Measurements from ENCODE around the gene BMI1. TPM values are rescaled to one million over a fixed set of nuclear protein-coding genes. Genes with fewer than 3 reads are reported as not detected.

Gene BMI1
- total RNA-seq, 1 experiment from 2014 or later, result 114 TPM

- DNase-seq (ENCODE audit: low read depth), result no peak
Observed at GRCh38 chr10:22319980-22320558, 830 bp upstream of the BMI1 start.

GRCh38 chr10:22321156-22321923 lies 441 bp downstream of the BMI1 start:
- DNase-seq (ENCODE audit: low read depth), result peak; percentile 73

- DNase-seq (ENCODE audit: low read depth), result no peak
Observed at GRCh38 chr10:22321924-22322640, 1.2 kb downstream of the BMI1 start.

- DNase-seq (ENCODE audit: low read depth), result no peak
Observed at GRCh38 chr10:22322641-22323160, 1.8 kb downstream of the BMI1 start.

GRCh38 chr10:22323538-22324305 lies 2.8 kb downstream of the BMI1 start:
- DNase-seq (ENCODE audit: low read depth), result no peak

- no peak for DNase-seq (ENCODE audit: low read depth)
Observed at GRCh38 chr10:22324413-22324812, 3.5 kb downstream of the BMI1 start.

GRCh38 chr10:22324893-22325271 lies 4.0 kb downstream of the BMI1 start:
- DNase-seq (ENCODE audit: low read depth), result no peak

- peak; percentile 84 for DNase-seq (ENCODE audit: low read depth)
Observed at GRCh38 chr10:22325272-22326144, 4.6 kb downstream of the BMI1 start.

GRCh38 chr10:22326145-22326702 lies 5.3 kb downstream of the BMI1 start:
- no peak for DNase-seq (ENCODE audit: low read depth)

GRCh38 chr10:22329150-22329549 lies 8.3 kb downstream of the BMI1 start:
- no peak for DNase-seq (ENCODE audit: low read depth)

GRCh38 chr10:22332116-22332692 lies 11.3 kb downstream of the BMI1 start:
- DNase-seq (ENCODE audit: low read depth), result no peak

GRCh38 chr10:22333167-22333974 lies 12.5 kb downstream of the BMI1 start:
- DNase-seq (ENCODE audit: low read depth), result no peak

- no peak for DNase-seq (ENCODE audit: low read depth)
Observed at GRCh38 chr10:22333975-22334282, 13.0 kb downstream of the BMI1 start.

- no peak for DNase-seq (ENCODE audit: low read depth)
Observed at GRCh38 chr10:22334414-22335172, 13.7 kb downstream of the BMI1 start.

GRCh38 chr10:22335173-22335933 lies 14.5 kb downstream of the BMI1 start:
- DNase-seq (ENCODE audit: low read depth), result no peak

- DNase-seq (ENCODE audit: low read depth), result no peak
Observed at GRCh38 chr10:22338185-22338900, 17.4 kb downstream of the BMI1 start.

- no peak for DNase-seq (ENCODE audit: low read depth)
Observed at GRCh38 chr10:22338931-22339330, 18.0 kb downstream of the BMI1 start.

Data from RPMI7951 (cell line).